ENCODE measurements around the gene DNMT3B. TPM values are rescaled to one million over a fixed set of nuclear protein-coding genes. Genes with fewer than 3 reads are reported as not detected.

DNMT3B gene
- total and polyA plus RNA-seq, 9 donors: 0.46 to 2.1 (median 0.80) TPM

GRCh38 chr20:32804022-32804715 is 42.0 kb downstream of the DNMT3B start:
- 63 to 82% (median 68%) methylated on average over 8 of the region's 8 CpGs for WGBS, 3 donors
- intact Hi-C loops (cut with DNase I): no loop called here
- TF ChIP-seq POLR2A (IDR thresholded peaks at IDR 0.05): no peak
- TF ChIP-seq CTCF (IDR thresholded peaks at IDR 0.05): no peak
- TF ChIP-seq EP300 (IDR thresholded peaks at IDR 0.05): no peak
- H3K4me3 ChIP-seq: no peak overlapping the region
- H3K9me3 ChIP-seq: no peaks in the 10 kb centered on the region
- no peaks in the 10 kb centered on the region for H3K27me3 ChIP-seq
- no peak for DNase-seq
- no peaks in the 10 kb centered on the region for H3K36me3 ChIP-seq
- H3K27ac ChIP-seq: no peak overlapping the region
- H3K4me1 ChIP-seq (ENCODE audit: insufficient read depth): no peaks in the 10 kb centered on the region

GRCh38 chr20:32804817-32805216 is 42.6 kb downstream of the DNMT3B start:
- Histone ChIP-seq H3K9me3 (no peaks in the 10 kb centered on the region), H3K27ac (no peak overlapping the region), H3K4me3 (no peak overlapping the region), H3K36me3 (no peaks in the 10 kb centered on the region), H3K27me3 (no peaks in the 10 kb centered on the region), H3K4me1 (ENCODE audit: insufficient read depth) (no peaks in the 10 kb centered on the region)
- DNase-seq: no peak
- 86 to 91% (median 87%) methylated on average over 3 of the region's 3 CpGs for WGBS, 3 donors
- intact Hi-C loops (cut with DNase I): no loop called here
- no peak for TF ChIP-seq POLR2A (IDR thresholded peaks at IDR 0.05)
- no peak for TF ChIP-seq EP300 (IDR thresholded peaks at IDR 0.05)
- no peak for TF ChIP-seq CTCF (IDR thresholded peaks at IDR 0.05)

GRCh38 chr20:32805721-32806120 is 43.5 kb downstream of the DNMT3B start:
- Histone ChIP-seq H3K4me3 (no peak overlapping the region), H3K9me3 (no peaks in the 10 kb centered on the region), H3K27ac (no peak overlapping the region), H3K36me3 (no peaks in the 10 kb centered on the region), H3K27me3 (no peaks in the 10 kb centered on the region), H3K4me1 (ENCODE audit: insufficient read depth) (no peaks in the 10 kb centered on the region)
- intact Hi-C loops (cut with DNase I): no loop called here
- WGBS, 3 donors: 66 to 76% (median 71%) methylated on average over 8 of the region's 8 CpGs
- no peak for TF ChIP-seq POLR2A (IDR thresholded peaks at IDR 0.05)
- no peak for TF ChIP-seq CTCF (IDR thresholded peaks at IDR 0.05)
- TF ChIP-seq EP300 (IDR thresholded peaks at IDR 0.05): no peak
- DNase-seq: no peak

- Histone ChIP-seq H3K9me3 (no peaks in the 10 kb centered on the region), H3K36me3 (no peaks in the 10 kb centered on the region), H3K27ac (no peak overlapping the region), H3K4me1 (ENCODE audit: insufficient read depth) (no peaks in the 10 kb centered on the region), H3K27me3 (no peaks in the 10 kb centered on the region), H3K4me3 (no peak overlapping the region)
- intact Hi-C loops (cut with DNase I): no loop called here
- TF ChIP-seq POLR2A (IDR thresholded peaks at IDR 0.05) (no peak), CTCF (IDR thresholded peaks at IDR 0.05) (no peak), EP300 (IDR thresholded peaks at IDR 0.05) (no peak)
- WGBS, 3 donors: 92 to 97% (median 93%) methylated on average over 5 of the region's 5 CpGs
- no peak for DNase-seq
Observed at GRCh38 chr20:32806356-32806755, 44.2 kb downstream of the DNMT3B start.
